K562 (cell line): ENCODE data around the gene PDE11A. TPM values are rescaled to one million over a fixed set of nuclear protein-coding genes. Genes with fewer than 3 reads are reported as not detected.

Experiments
- CTCF ChIP-seq, 3 experiments: IDR thresholded peaks in 2 of 3; conservative IDR thresholded peaks in 1 of 3; 2 replicates each; pipeline ENCODE4 v1.5.1; 2011 to 2012; ENCODE audit warnings: low read length in 3 of 3, mild to moderate bottlenecking in 3 of 3, control low read depth in 2 of 3, improper control_type of control experiment in 1 of 3, inconsistent platforms in 1 of 3, low read depth in 1 of 3, mixed read lengths in 1 of 3, moderate library complexity in 1 of 3; ENCODE audit not compliant: insufficient read depth in 2 of 3
- ELF1 ChIP-seq: fragments of 200-800 bp; sonication (Bioruptor generic); IDR thresholded peaks from 2 replicates; pipeline ENCODE4 v1.6.1; 2016; ENCODE audit warnings: missing genetic modification characterization, missing compliant biosample characterization
- MAFG ChIP-seq: fragments of 450-650 bp; conservative IDR thresholded peaks from 2 replicates; pipeline ENCODE4 v1.6.1; 2016; ENCODE audit warnings: missing genetic modification characterization, missing compliant biosample characterization
- MAFK ChIP-seq: IDR thresholded peaks from 2 replicates; pipeline ENCODE4 v1.6.1; 2011; ENCODE audit warnings: low read length, improper control_type of control experiment
- MEIS2 ChIP-seq: fragments of 450-650 bp; IDR thresholded peaks from 2 replicates; pipeline ENCODE4 v1.6.1; 2014; ENCODE audit warnings: mild to moderate bottlenecking; ENCODE audit not compliant: partially characterized antibody
- POLR3G ChIP-seq: IDR thresholded peaks from 2 replicates; pipeline ENCODE4 v1.6.1; 2011; ENCODE audit not compliant: insufficient read length, insufficient replicate concordance; ENCODE audit errors: extremely low read depth
- RAD21 ChIP-seq, 2 experiments: fragments of 250-450 bp in 1 of 2; fragments of 450-650 bp in 1 of 2; sonication (Bioruptor Pico) in 1 of 2; formaldehyde crosslinking in 1 of 2; IDR thresholded peaks in 1 of 2; conservative IDR thresholded peaks in 1 of 2; 2 replicates each; pipeline versions ENCODE4 v1.4.0 to v1.8.0; 2020 to 2022; ENCODE audit warnings: mild to moderate bottlenecking in 2 of 2, moderate library complexity in 1 of 2
- TOE1 ChIP-seq, 2 experiments: fragments of 450-650 bp in 1 of 2; sonication (generic) in 1 of 2; formaldehyde crosslinking in 1 of 2; IDR thresholded peaks; 2 replicates each; pipeline versions ENCODE4 v1.7.1 to v1.8.0; 2016 to 2022; ENCODE audit warnings: borderline replicate concordance in 2 of 2, mild to moderate bottlenecking in 2 of 2, antibody characterized with exemption in 1 of 2, inconsistent platforms in 1 of 2, low read depth in 1 of 2, missing genetic modification reagents in 1 of 2, moderate library complexity in 1 of 2
- ZNF280B ChIP-seq: fragments of 250-450 bp; sonication (Bioruptor Pico); IDR thresholded peaks from 2 replicates; pipeline ENCODE4 v1.5.1; 2021; ENCODE audit warnings: mild to moderate bottlenecking
- ZNF316 ChIP-seq: fragments of 450-650 bp; IDR thresholded peaks from 2 replicates; pipeline ENCODE4 v1.6.1; 2016
- ZNF76 ChIP-seq: fragments of 250-450 bp; sonication (Bioruptor Pico); IDR thresholded peaks from 2 replicates; pipeline ENCODE4 v1.4.0; 2020; ENCODE audit warnings: mild to moderate bottlenecking, moderate library complexity, borderline replicate concordance
- polyA plus RNA-seq, 8 experiments: library from polyadenylated mRNA; depleted of rRNA in 4 of 8; stranded (reverse) in 5 of 8; unstranded in 3 of 8; fragments of >200 nt; fragmentation: Nextera tagmentation in 2 of 8; fragmentation: Illumina TruSeq in 1 of 8; extraction: Ambion mirVana in 2 of 8; extraction: Trizol in 1 of 8; gene quantifications; 2 replicates each; pipeline versions ENCODE4 v1.2.1 to v1.2.3, GENCODE V29; 2011 to 2014; ENCODE audit warnings: inconsistent platforms in 1 of 8, missing spikeins in 1 of 8
- total RNA-seq, 7 experiments: library from RNA; depleted of rRNA in 6 of 7; stranded (reverse); fragments of >200 nt in 6 of 7; fragmentation: Illumina TruSeq in 2 of 7; extraction: Trizol in 2 of 7; gene quantifications; 2 replicates each; pipeline versions ENCODE4 v1.2.1 to v1.2.3, GENCODE V29; 2011 to 2021; ENCODE audit warnings: low replicate concordance in 1 of 7
- TF ChIP-seq, protein P1 (sequence below): fragments of 450-650 bp; formaldehyde crosslinking; IDR thresholded peaks from 2 replicates; pipeline ENCODE4 v1.4.0; 2020; ENCODE audit warnings: mild to moderate bottlenecking, mixed read lengths
- TF ChIP-seq, protein P2 (sequence below): fragments of 450-650 bp; IDR thresholded peaks from 2 replicates; pipeline ENCODE4 v1.6.1; 2016; ENCODE audit warnings: mild to moderate bottlenecking

The PDE11A gene
- total and polyA plus RNA-seq, 9 of the 15 experiments (the other 6 are each of a cell fraction or from before 2014, with no cell fraction given), result 3.2 to 22.1 (median 5.7) TPM

- TF ChIP-seq RAD21 (CRISPR knock-in tag; conservative IDR thresholded peaks at IDR 0.05 in 1 of 2, IDR thresholded peaks at IDR 0.05 in 1 of 2), result peak in 1 of 2 experiments; percentile 45; a peak in 2 of 4 replicates
- TF ChIP-seq, protein P1, sequence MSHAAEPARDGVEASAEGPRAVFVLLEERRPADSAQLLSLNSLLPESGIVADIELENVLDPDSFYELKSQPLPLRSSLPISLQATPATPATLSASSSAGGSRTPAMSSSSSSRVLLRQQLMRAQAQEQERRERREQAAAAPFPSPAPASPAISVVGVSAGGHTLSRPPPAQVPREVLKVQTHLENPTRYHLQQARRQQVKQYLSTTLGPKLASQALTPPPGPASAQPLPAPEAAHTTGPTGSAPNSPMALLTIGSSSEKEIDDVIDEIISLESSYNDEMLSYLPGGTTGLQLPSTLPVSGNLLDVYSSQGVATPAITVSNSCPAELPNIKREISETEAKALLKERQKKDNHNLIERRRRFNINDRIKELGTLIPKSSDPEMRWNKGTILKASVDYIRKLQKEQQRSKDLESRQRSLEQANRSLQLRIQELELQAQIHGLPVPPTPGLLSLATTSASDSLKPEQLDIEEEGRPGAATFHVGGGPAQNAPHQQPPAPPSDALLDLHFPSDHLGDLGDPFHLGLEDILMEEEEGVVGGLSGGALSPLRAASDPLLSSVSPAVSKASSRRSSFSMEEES (CRISPR knock-in tag), result peak; percentile 89
- peak; percentile 14 for TF ChIP-seq MEIS2
- peak; percentile 72 for TF ChIP-seq ELF1
- no peak for TF ChIP-seq POLR3G
- no peak for TF ChIP-seq ZNF76 (CRISPR knock-in tag)
- TF ChIP-seq, protein P2, sequence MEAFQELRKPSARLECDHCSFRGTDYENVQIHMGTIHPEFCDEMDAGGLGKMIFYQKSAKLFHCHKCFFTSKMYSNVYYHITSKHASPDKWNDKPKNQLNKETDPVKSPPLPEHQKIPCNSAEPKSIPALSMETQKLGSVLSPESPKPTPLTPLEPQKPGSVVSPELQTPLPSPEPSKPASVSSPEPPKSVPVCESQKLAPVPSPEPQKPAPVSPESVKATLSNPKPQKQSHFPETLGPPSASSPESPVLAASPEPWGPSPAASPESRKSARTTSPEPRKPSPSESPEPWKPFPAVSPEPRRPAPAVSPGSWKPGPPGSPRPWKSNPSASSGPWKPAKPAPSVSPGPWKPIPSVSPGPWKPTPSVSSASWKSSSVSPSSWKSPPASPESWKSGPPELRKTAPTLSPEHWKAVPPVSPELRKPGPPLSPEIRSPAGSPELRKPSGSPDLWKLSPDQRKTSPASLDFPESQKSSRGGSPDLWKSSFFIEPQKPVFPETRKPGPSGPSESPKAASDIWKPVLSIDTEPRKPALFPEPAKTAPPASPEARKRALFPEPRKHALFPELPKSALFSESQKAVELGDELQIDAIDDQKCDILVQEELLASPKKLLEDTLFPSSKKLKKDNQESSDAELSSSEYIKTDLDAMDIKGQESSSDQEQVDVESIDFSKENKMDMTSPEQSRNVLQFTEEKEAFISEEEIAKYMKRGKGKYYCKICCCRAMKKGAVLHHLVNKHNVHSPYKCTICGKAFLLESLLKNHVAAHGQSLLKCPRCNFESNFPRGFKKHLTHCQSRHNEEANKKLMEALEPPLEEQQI, result no peak
- peak; percentile 60 for TF ChIP-seq MAFG
- peak; percentile 76 for TF ChIP-seq ZNF316
- TF ChIP-seq TOE1 (IDR thresholded peaks at IDR 0.05; ENCODE audit: borderline replicate concordance), result peak; percentile 73; the same call in 1 of the 2 replicates
- no peak for TF ChIP-seq TOE1 (CRISPR knock-in tag; IDR thresholded peaks at IDR 0.05; ENCODE audit: borderline replicate concordance, low read depth)
- TF ChIP-seq ZNF280B (CRISPR knock-in tag), result no peak
- TF ChIP-seq CTCF (IDR thresholded peaks at IDR 0.05 in 2 of 3, conservative IDR thresholded peaks at IDR 0.05 in 1 of 3; ENCODE audit: insufficient read depth in 2 of 3, low read depth in 1 of 3, low read length in 3 of 3), result peak; percentile 42 to 52 (median 43); a peak in 5 of 6 replicates
- peak; percentile 36; the same call in 1 of the 2 replicates for TF ChIP-seq MAFK
Measured at GRCh38 chr2:177673602-177674595, 398.7 kb downstream of the PDE11A start (continued).
